ENCODE data around the gene SYNE1.
"Not testable (repeated sequence)": the region's sequence is repeated elsewhere in the genome, so short reads cannot be mapped to it uniquely, and the experiment has no call there.

SYNE1 gene

GRCh38 chr6:152648105-152648504 is 10.9 kb upstream of the SYNE1 start:
- no peak overlapping the region for H3K4me3 ChIP-seq (ENCODE audit: low read depth, low read length)
- H3K27ac ChIP-seq (ENCODE audit: low read depth, low read length) = no peak overlapping the region
- no peak overlapping the region for H3K9ac ChIP-seq (ENCODE audit: low read length)
- H3K4me1 ChIP-seq (ENCODE audit: control insufficient read depth, insufficient read depth, low read length) = 0 out of 2 replicates have a peak, but pooled peaks cover 4% of the 10 kb centered on the region
- no peaks in the 10 kb centered on the region for H3K9me3 ChIP-seq (ENCODE audit: control insufficient read depth, insufficient read depth, low read depth, low read length)
- H3K27me3 ChIP-seq (ENCODE audit: control insufficient read depth, insufficient read depth, low read length) = no peaks in the 10 kb centered on the region
- H3K36me3 ChIP-seq (ENCODE audit: control insufficient read depth, insufficient read depth, low read length) = no peaks in the 10 kb centered on the region

DNA sequence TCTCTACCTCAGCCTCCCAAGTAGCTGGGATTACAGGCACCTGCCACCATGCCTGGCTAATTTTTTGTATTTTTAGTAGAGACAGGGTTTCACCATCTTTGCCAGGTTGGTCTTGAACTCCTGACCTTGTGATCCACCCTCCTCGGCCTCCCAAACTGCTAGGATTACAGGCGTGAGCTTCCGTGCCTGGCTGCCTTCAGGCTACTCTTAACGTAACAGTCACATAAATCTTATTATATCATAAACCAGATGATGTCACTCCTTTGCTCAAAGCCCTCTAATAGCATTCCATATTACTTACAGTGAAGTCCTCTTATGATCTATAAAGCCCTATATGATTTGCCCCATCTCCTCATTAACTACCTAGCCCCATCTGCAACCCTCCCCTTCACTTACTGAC is 9.6 kb upstream of the SYNE1 start:
- H3K9me3 ChIP-seq (ENCODE audit: control insufficient read depth, insufficient read depth, low read depth, low read length) = not testable (repeated sequence)

DNA sequence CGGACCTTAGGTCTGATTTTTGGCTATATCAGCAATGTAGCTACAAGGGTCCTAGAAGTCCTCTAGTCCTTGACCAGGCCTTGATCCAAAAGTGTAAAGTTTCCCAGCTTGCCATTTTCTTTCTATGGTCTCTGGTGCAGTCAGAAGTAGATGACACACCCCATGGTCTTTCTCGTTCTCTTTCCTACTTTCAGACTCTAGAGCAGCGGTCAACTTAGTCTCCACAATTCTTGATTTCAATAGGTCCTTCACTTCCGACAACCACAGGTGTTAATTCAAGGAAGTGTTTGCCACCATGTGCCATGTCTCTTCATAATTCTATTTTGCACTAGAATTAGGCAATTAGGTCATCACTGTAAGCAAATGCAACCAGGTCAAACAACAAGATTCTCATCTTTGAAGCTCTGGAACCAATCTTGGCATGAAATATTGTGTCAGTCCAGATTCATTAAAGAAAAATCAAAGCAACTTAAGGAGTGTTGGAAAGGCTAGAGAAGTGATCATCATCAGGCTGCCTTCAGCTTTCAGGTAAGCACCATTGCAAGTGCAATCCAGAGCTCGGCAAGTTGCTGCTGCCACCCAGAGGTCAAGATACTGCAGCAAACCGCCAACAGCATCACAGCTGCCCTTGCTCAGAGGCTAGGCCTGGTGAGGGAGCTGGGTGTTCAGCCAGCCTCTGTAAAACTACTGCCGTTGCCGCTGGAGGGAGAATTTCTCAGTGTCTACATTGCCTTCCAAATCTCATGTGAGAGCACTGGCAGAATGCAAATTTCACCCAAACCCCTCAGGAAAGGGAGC is 5.6 kb upstream of the SYNE1 start:
- 0 out of 2 replicates have a peak, but pooled peaks cover 4% of the 10 kb centered on the region for H3K4me1 ChIP-seq (ENCODE audit: control insufficient read depth, insufficient read depth, low read length)
- H3K27me3 ChIP-seq (ENCODE audit: control insufficient read depth, insufficient read depth, low read length) = peaks cover 15% of the 10 kb centered on the region
- no peaks in the 10 kb centered on the region for H3K9me3 ChIP-seq (ENCODE audit: control insufficient read depth, insufficient read depth, low read depth, low read length)
- H3K27ac ChIP-seq (ENCODE audit: low read depth, low read length) = no peak overlapping the region
- H3K36me3 ChIP-seq (ENCODE audit: control insufficient read depth, insufficient read depth, low read length) = no peaks in the 10 kb centered on the region
- H3K4me3 ChIP-seq (ENCODE audit: low read depth, low read length) = no peak overlapping the region
- no peak overlapping the region for H3K9ac ChIP-seq (ENCODE audit: low read length)

More for the DNA sequence above, 9.6 kb upstream of the SYNE1 start:
- not testable (repeated sequence) for H3K9ac ChIP-seq (ENCODE audit: low read length); H3K27me3 ChIP-seq (ENCODE audit: control insufficient read depth, insufficient read depth, low read length); H3K4me3 ChIP-seq (ENCODE audit: low read depth, low read length); H3K4me1 ChIP-seq (ENCODE audit: control insufficient read depth, insufficient read depth, low read length); H3K27ac ChIP-seq (ENCODE audit: low read depth, low read length); H3K36me3 ChIP-seq (ENCODE audit: control insufficient read depth, insufficient read depth, low read length)

GRCh38 chr6:152636609-152637295 is 410 bp downstream of the SYNE1 start:
- Histone ChIP-seq H3K27ac (ENCODE audit: low read depth, low read length) (no peak overlapping the region), H3K4me1 (ENCODE audit: control insufficient read depth, insufficient read depth, low read length) (no peaks in the 10 kb centered on the region), H3K27me3 (ENCODE audit: control insufficient read depth, insufficient read depth, low read length) (peaks cover 53% of the 10 kb centered on the region), H3K36me3 (ENCODE audit: control insufficient read depth, insufficient read depth, low read length) (no peaks in the 10 kb centered on the region), H3K9ac (ENCODE audit: low read length) (peak overlapping the region; percentile 10), H3K9me3 (ENCODE audit: control insufficient read depth, insufficient read depth, low read depth, low read length) (no peaks in the 10 kb centered on the region), H3K4me3 (ENCODE audit: low read depth, low read length) (peak overlapping the region; percentile 67)

DNA sequence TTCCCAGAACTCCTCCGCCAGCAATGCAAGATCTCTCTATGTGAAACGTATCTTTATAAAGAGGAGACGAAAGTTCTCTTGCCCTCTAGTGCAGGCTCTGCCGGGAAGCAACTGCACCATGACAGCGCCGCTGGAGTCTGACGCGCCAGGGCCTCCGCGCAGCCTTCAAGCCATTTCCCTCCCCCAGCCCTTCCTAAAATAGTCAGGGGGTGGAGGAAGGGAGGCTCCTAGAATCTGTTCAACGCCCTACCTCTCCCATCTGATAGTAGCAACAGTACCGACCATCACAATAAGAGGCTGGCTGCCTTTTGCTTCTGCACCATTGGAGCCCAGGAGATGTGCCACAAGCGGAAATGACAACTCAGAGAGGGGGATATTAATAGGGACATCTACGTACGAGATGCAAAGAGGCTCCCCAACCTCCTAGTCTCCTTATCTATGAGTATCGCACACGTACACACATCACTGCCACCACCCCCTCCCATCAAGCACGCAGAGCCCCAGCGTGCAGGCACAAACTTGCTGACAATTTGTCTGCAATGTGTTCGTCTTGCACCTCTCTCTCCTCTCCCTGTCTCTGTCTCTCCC is 1.0 kb downstream of the SYNE1 start:
- no peaks in the 10 kb centered on the region for H3K9me3 ChIP-seq (ENCODE audit: control insufficient read depth, insufficient read depth, low read depth, low read length)
- H3K27ac ChIP-seq (ENCODE audit: low read depth, low read length) = no peak overlapping the region
- H3K9ac ChIP-seq (ENCODE audit: low read length) = peak overlapping the region; percentile 10
- no peaks in the 10 kb centered on the region for H3K36me3 ChIP-seq (ENCODE audit: control insufficient read depth, insufficient read depth, low read length)
- H3K4me1 ChIP-seq (ENCODE audit: control insufficient read depth, insufficient read depth, low read length) = no peaks in the 10 kb centered on the region
- H3K4me3 ChIP-seq (ENCODE audit: low read depth, low read length) = peak overlapping the region; percentile 67
- peaks cover 53% of the 10 kb centered on the region for H3K27me3 ChIP-seq (ENCODE audit: control insufficient read depth, insufficient read depth, low read length)

- H3K9me3 ChIP-seq (ENCODE audit: control insufficient read depth, insufficient read depth, low read depth, low read length) = no peaks in the 10 kb centered on the region
- H3K36me3 ChIP-seq (ENCODE audit: control insufficient read depth, insufficient read depth, low read length) = no peaks in the 10 kb centered on the region
These were observed 2.4 kb downstream of the SYNE1 start for GRCh38 chr6:152634773-152635172.

GRCh38 chr6:152632121-152632782 is 4.9 kb downstream of the SYNE1 start:
- no peak overlapping the region for H3K4me3 ChIP-seq (ENCODE audit: low read depth, low read length)
- peaks cover 33% of the 10 kb centered on the region for H3K27me3 ChIP-seq (ENCODE audit: control insufficient read depth, insufficient read depth, low read length)
- H3K9ac ChIP-seq (ENCODE audit: low read length) = no peak overlapping the region
- H3K4me1 ChIP-seq (ENCODE audit: control insufficient read depth, insufficient read depth, low read length) = no peaks in the 10 kb centered on the region
- H3K9me3 ChIP-seq (ENCODE audit: control insufficient read depth, insufficient read depth, low read depth, low read length) = no peaks in the 10 kb centered on the region
- no peaks in the 10 kb centered on the region for H3K36me3 ChIP-seq (ENCODE audit: control insufficient read depth, insufficient read depth, low read length)
- H3K27ac ChIP-seq (ENCODE audit: low read depth, low read length) = no peak overlapping the region

More at GRCh38 chr6:152634773-152635172, 2.4 kb downstream of the SYNE1 start:
- Histone ChIP-seq H3K4me1 (ENCODE audit: control insufficient read depth, insufficient read depth, low read length) (no peaks in the 10 kb centered on the region), H3K4me3 (ENCODE audit: low read depth, low read length) (no peak overlapping the region), H3K27me3 (ENCODE audit: control insufficient read depth, insufficient read depth, low read length) (peaks cover 53% of the 10 kb centered on the region), H3K9ac (ENCODE audit: low read length) (no peak overlapping the region), H3K27ac (ENCODE audit: low read depth, low read length) (no peak overlapping the region)

DNA sequence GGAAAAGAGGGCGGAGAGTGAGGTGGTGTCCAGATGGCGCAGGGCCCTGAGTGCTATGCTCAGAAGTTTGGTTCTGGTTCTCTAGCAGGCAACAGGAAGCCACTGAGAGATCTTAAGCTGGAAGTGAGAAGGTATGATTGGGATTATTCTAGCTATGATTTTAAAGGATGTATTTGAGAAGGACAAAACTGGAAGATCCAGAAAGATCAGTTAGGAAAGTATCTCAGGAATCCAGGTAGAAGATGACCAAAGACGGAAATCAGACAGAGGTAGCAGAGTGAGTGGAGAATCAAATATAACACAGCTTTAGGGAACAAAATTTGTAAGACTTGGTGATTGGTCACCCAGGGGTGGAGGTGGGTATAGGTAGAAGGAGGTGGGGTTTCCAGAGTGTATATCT is 5.8 kb downstream of the SYNE1 start:
- H3K4me3 ChIP-seq (ENCODE audit: low read depth, low read length) = no peak overlapping the region
- H3K27ac ChIP-seq (ENCODE audit: low read depth, low read length) = no peak overlapping the region
- H3K9me3 ChIP-seq (ENCODE audit: control insufficient read depth, insufficient read depth, low read depth, low read length) = no peaks in the 10 kb centered on the region
- H3K36me3 ChIP-seq (ENCODE audit: control insufficient read depth, insufficient read depth, low read length) = no peaks in the 10 kb centered on the region
- no peak overlapping the region for H3K9ac ChIP-seq (ENCODE audit: low read length)
- H3K4me1 ChIP-seq (ENCODE audit: control insufficient read depth, insufficient read depth, low read length) = no peaks in the 10 kb centered on the region
- peaks cover 24% of the 10 kb centered on the region for H3K27me3 ChIP-seq (ENCODE audit: control insufficient read depth, insufficient read depth, low read length)

- Histone ChIP-seq H3K36me3 (ENCODE audit: control insufficient read depth, insufficient read depth, low read length) (no peaks in the 10 kb centered on the region), H3K4me1 (ENCODE audit: control insufficient read depth, insufficient read depth, low read length) (no peaks in the 10 kb centered on the region), H3K9me3 (ENCODE audit: control insufficient read depth, insufficient read depth, low read depth, low read length) (no peaks in the 10 kb centered on the region), H3K27ac (ENCODE audit: low read depth, low read length) (no peak overlapping the region), H3K9ac (ENCODE audit: low read length) (no peak overlapping the region), H3K4me3 (ENCODE audit: low read depth, low read length) (no peak overlapping the region), H3K27me3 (ENCODE audit: control insufficient read depth, insufficient read depth, low read length) (peaks cover 19% of the 10 kb centered on the region)
These were observed 6.3 kb downstream of the SYNE1 start for GRCh38 chr6:152630832-152631231.

GRCh38 chr6:152625213-152625612 is 11.9 kb downstream of the SYNE1 start:
- H3K9me3 ChIP-seq (ENCODE audit: control insufficient read depth, insufficient read depth, low read depth, low read length) = no peaks in the 10 kb centered on the region
- no peaks in the 10 kb centered on the region for H3K27me3 ChIP-seq (ENCODE audit: control insufficient read depth, insufficient read depth, low read length)
- no peaks in the 10 kb centered on the region for H3K4me1 ChIP-seq (ENCODE audit: control insufficient read depth, insufficient read depth, low read length)
- H3K36me3 ChIP-seq (ENCODE audit: control insufficient read depth, insufficient read depth, low read length) = no peaks in the 10 kb centered on the region
- no peak overlapping the region for H3K9ac ChIP-seq (ENCODE audit: low read length)
- no peak overlapping the region for H3K4me3 ChIP-seq (ENCODE audit: low read depth, low read length)
- H3K27ac ChIP-seq (ENCODE audit: low read depth, low read length) = no peak overlapping the region

DNA sequence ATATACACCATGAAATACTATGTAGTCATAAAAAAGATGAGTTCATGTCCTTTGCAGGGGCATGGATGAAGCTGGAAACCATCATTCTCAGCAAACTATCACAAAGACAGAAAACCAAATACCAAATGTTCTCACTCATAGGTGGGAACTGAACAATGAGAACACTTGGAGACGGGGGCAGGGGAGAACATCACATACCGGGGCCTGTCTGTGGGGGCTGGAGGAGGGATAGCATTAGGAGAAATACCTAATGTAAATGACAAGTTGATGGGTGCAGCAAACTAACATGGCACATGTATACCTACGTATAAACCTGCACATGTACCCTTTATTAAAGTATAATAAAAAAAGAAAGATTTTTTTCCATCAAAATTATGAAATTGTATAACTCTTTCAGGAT is 22.4 kb downstream of the SYNE1 start:
- H3K9ac ChIP-seq (ENCODE audit: low read length); H3K27me3 ChIP-seq (ENCODE audit: control insufficient read depth, insufficient read depth, low read length); H3K4me1 ChIP-seq (ENCODE audit: control insufficient read depth, insufficient read depth, low read length); H3K9me3 ChIP-seq (ENCODE audit: control insufficient read depth, insufficient read depth, low read depth, low read length); H3K4me3 ChIP-seq (ENCODE audit: low read depth, low read length); H3K36me3 ChIP-seq (ENCODE audit: control insufficient read depth, insufficient read depth, low read length); H3K27ac ChIP-seq (ENCODE audit: low read depth, low read length): not testable (repeated sequence)

Measured in HUES6 (cell line).